ENCODE results near the gene MAP3K13.

MAP3K13 gene, protein sequence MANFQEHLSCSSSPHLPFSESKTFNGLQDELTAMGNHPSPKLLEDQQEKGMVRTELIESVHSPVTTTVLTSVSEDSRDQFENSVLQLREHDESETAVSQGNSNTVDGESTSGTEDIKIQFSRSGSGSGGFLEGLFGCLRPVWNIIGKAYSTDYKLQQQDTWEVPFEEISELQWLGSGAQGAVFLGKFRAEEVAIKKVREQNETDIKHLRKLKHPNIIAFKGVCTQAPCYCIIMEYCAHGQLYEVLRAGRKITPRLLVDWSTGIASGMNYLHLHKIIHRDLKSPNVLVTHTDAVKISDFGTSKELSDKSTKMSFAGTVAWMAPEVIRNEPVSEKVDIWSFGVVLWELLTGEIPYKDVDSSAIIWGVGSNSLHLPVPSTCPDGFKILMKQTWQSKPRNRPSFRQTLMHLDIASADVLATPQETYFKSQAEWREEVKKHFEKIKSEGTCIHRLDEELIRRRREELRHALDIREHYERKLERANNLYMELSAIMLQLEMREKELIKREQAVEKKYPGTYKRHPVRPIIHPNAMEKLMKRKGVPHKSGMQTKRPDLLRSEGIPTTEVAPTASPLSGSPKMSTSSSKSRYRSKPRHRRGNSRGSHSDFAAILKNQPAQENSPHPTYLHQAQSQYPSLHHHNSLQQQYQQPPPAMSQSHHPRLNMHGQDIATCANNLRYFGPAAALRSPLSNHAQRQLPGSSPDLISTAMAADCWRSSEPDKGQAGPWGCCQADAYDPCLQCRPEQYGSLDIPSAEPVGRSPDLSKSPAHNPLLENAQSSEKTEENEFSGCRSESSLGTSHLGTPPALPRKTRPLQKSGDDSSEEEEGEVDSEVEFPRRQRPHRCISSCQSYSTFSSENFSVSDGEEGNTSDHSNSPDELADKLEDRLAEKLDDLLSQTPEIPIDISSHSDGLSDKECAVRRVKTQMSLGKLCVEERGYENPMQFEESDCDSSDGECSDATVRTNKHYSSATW

DNA sequence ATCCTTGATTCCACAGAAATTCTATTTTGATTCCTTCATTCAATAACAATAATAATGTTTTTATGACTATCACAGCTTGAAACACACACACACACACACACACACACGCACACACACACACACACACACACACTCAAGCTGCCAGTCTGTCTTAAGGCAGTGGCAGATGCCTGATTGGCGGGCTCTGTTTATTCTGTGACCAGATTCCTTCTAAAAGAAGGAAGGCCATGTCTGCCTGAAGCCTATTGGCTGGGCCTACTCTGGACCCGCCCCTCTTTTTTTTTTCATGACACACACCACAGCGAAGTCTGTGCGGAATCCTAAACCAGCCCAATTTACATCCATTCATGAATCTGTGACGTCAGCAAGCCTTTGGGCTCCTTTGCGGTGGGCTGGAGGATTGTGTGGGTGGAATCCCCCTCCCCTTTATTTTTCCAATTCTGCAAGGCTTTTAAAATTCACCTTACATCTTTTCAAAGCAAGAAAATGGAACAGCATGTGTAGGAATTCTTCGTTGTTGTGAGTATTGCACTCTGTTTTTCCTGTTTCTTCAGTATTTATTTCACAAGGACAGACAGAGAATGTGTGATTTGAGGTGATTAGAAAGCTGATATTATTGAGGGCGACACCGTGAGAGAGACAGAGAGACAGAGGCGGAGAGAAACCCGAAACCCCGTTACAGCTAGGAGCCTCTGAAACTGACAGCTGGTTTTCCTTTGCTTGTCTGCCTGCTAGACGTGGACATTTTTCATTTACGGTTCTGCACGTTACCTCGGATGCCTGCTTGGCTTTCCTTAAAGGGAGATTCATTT lies at the start of gene MAP3K13:
Gene MAP3K13 (plus strand): TSS at position 287 of the 812 bp plus-strand sequence. CDS start 65,446 bp downstream, outside the sequence.
- no peak for DNase-seq

- no peak for DNase-seq
These were observed 49.2 kb upstream of the MAP3K13 start for GRCh38 chr3:185313693-185314246.

DNA sequence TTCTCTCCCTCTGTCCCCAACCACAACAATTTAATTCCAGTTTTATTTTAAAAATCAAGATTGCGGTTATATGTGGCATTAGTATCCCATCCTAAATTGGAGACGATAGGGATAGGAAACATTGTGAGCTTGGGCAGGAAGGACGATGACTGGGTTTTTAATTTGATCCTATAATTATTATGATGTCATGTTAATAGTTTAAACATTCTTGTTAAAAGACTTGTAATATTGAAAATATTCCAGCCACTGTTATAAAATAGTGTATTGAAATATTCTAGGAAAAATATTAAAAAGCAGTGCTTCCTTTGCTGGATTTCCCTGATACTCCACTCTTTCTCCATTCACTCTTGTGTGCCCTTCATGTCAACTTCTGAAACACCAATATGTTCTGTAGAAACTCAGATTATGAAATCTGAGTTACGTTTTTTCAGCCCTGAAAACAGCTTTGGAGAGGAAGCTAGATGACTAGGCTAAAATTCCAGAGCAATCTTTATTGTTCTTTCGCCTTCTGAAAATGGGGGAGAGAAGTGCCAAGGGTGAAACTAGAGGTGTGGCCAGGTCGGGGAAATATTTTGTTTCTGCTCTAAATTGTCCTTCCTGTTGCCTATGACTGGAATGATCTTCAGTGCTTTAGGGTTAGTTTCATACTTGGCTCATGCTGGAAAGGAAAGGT lies 46.1 kb upstream of the MAP3K13 start:
- DNase-seq, result no peak

- DNase-seq, result no peak
These were observed 45.3 kb upstream of the MAP3K13 start for GRCh38 chr3:185317674-185318073.

- DNase-seq, result no peak
These were observed 44.8 kb upstream of the MAP3K13 start for GRCh38 chr3:185318141-185318540.

- no peak for DNase-seq
These were observed 43.1 kb upstream of the MAP3K13 start for GRCh38 chr3:185319801-185320200.

DNA sequence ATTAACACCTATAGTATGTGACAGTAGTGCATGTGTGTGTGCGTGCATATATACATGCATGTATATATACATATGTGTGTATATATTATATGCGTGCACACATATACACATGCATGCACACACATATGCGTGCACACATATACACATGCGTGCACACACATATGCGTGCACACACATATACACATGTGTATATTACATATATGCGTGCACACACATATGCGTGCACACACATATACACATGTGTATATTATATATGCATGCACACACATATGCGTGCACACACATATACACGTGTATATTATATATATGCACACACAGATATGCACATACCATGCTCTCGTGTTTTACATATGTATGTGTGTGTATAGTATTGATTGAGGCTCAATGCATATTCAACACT lies 42.0 kb upstream of the MAP3K13 start:
- no peak for DNase-seq

DNA sequence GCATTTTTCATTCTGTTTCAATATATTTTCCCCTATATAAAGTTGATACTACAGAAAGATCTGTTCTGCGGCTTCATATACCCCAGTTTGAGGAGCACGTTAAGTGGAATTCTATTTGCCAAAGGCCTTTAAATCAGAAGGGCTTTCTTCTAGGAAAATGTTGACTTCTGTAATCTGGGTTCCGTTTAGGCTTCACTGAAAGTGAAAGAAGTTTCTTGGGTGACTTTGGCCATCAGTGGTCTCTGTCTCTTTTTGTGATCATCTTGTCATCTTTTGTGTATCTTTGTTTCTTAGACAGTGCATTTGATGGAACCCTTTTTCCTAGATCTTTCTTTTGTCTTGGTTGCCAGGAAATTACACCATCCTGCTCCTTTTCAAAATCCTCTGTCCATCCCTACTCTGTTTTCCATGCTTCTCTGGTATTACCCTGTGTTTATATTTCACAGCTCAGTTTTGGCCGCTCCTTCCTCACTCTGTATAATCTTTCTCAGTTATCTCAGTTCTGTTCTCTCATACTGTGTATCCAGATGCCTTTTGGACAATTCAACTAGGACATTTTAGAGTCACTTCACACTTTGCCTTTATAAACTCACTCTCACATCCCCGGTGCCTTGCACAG lies 40.7 kb upstream of the MAP3K13 start:
- no peak for DNase-seq

DNA sequence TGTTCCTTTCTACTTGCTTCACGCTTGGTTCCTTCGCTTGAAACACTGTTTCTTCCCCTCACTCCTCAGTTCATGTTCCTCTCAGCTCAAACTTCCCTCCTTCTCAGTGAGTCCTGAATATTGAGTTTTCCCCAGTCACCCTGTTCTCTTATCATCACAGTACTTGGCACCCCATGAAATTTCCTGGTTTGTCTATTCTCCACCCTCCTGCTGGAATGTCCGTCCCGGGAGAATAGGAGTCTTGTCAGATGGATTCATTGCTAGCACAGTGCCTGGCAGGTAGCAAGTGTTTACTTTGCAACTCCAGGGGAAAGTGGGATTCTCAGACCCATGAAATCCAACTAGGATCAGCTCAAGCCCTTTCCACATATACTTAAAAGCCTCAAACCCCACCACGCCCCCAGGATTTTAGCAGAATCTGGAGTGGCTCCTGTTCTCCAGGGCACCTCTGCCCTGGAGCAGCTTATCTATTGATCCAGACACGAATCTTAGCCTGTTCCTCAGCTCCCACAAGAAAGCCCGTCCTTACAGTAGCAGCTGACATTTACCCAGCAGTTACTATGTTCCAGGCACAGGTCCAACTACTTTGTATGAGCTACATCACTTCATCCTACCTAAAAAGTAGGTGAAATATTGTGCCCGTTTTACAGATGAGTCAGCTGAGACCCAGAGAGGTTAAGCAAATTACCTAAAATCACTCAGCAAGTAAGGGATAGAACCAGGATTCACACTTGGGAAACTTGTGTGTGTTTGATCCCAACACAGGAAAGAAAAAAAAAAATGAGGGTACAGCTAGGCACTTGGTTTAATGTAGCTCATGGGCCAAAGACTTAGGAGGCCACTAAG lies 36.8 kb upstream of the MAP3K13 start:
- DNase-seq, result no peak

DNA sequence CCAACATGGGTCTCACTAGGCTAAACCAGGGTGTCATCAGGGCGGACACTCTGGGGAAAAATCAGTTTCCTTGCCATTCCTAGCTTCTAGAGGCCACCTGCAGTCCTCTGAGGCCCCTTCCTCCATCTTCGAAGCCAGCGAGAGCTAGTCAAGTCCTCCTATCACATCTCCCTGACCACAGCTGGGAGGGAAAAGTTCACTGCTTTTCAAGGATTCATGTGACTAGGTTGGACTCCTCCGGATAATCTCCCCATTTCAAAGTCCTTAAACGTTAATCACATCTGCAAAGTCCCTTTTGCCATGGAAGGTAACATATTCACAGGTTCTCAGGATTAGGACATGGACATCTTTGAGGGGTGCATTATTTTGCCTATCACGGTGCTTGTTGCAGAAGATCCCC lies 35.9 kb upstream of the MAP3K13 start:
- DNase-seq, result no peak

- no peak for DNase-seq
These were observed 34.5 kb upstream of the MAP3K13 start for GRCh38 chr3:185328324-185329004.

DNA sequence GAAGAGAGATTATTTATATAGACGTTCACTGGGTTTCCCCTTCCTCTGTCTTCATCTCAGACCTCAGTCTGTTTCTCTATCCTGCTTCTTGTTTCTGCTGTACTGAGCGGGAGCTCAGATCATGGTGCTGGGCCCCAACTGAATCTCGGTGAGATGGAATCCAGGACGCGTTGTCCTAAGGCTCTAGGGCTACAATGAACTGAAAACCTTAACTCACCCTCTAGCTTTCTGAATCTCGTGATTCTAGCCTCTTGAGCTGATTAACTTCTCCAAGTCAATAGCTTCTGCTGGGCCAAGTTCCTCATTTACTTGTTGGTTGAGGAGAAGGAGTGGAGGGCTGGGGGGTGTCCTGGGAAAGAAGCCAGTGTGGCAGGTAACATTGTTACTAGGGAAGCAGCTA lies 32.7 kb upstream of the MAP3K13 start:
- DNase-seq, result no peak

DNA sequence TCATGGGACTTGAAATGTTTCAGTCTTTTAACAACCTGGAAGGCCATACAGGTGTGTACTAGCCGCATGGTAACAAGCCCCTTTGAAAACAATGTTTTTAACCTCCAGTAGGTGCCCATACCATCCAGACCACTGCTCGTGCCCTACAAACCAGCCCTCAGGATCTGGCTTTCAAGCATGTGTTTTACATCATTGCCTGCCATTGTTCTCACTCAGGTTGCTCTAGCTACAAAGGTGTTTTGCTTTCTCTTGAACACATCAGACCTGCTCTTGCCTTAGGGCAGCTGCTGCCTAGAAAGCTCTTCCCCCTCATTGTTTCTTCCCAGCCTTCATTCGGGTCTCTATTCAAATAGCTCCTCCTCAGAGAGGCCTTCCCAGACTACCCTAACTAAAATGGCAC lies 32.3 kb upstream of the MAP3K13 start:
- DNase-seq, result no peak

GRCh38 chr3:185332026-185332735 lies 30.8 kb upstream of the MAP3K13 start:
- no peak for DNase-seq

GRCh38 chr3:185335799-185336198 lies 27.1 kb upstream of the MAP3K13 start:
- DNase-seq, result no peak

- no peak for DNase-seq
These were observed 25.6 kb upstream of the MAP3K13 start for GRCh38 chr3:185337231-185337816.

GRCh38 chr3:185339945-185340344 lies 23.0 kb upstream of the MAP3K13 start:
- no peak for DNase-seq

DNA sequence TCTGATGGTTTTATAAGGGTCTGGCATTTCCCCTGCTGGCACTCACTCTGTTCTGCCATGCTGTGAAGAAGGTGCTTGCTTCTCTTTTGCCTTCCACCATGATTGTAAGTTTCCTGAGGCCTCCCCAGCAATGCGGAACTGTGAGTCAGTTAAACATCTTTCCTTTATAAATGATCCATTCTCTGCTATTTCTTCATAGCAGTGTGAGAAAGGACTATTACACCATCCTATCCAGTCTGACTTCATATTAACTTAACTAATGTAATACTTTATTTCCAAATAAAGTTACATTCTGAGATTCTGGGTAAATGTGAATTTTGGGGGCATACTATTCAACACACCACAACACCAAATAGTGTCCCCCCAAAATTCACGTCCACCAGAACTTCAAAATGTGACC lies 22.2 kb upstream of the MAP3K13 start:
- no peak for DNase-seq

Measured in activated naive CD4-positive, alpha-beta T cell treated with anti-CD3 and anti-CD28 coated beads, Interleukin-2, amount 50 U/mL, for 16 hours (primary cell).